Muscle layer of duodenum (tissue), 2 donors: ENCODE results near the gene GALNS.

Source experiments
- H3K27ac ChIP-seq: one replicate; pipeline ENCODE4 v1.7.0; 2013; ENCODE audit warnings: mild to moderate bottlenecking, low read length
- H3K27me3 ChIP-seq: one replicate; pipeline ENCODE4 v1.7.0; 2013; ENCODE audit warnings: low read depth, mild to moderate bottlenecking, control low read depth, low read length
- H3K36me3 ChIP-seq, 2 donors: one replicate each; pipeline ENCODE4 v1.7.0; 2013; ENCODE audit warnings: low read length in 2 of 2, control low read depth in 1 of 2, mild to moderate bottlenecking in 1 of 2; ENCODE audit not compliant: insufficient read depth in 2 of 2, control insufficient read depth in 1 of 2
- H3K4me1 ChIP-seq, 2 donors: one replicate each; pipeline ENCODE4 v1.7.0; 2013; ENCODE audit warnings: low read length in 2 of 2, mild to moderate bottlenecking in 2 of 2, control low read depth in 1 of 2, moderate library complexity in 1 of 2; ENCODE audit not compliant: insufficient read depth in 2 of 2, control insufficient read depth in 1 of 2
- H3K4me3 ChIP-seq, 2 donors: one replicate each; pipeline ENCODE4 v1.7.0; 2013; ENCODE audit warnings: low read length in 2 of 2, low read depth in 1 of 2, mild to moderate bottlenecking in 1 of 2
- H3K9me3 ChIP-seq, 2 donors: one replicate each; pipeline ENCODE4 v1.7.0; 2013; ENCODE audit warnings: low read length in 2 of 2, control low read depth in 1 of 2, mild to moderate bottlenecking in 1 of 2; ENCODE audit not compliant: control insufficient read depth in 1 of 2
- donor health status: healthy.

The GALNS gene

DNA sequence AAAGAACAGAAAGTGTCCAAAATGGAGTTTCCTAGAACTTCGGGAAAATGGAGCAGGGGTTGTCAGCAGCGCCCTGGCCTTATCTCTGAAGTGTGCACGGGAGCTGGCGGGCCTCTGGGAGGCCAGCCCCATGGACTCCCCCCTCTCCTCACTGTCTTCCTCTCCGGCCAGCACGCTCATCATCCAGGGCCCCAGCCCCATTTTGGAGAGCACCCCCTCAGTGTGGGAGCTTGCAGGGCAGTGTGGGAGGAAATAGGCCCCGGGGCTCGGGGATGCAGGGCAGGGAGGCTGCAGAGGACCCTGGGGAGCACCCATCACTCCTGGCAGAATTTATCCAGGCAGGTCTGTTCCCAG lies 14.6 kb upstream of the GALNS start:
- H3K4me3 ChIP-seq: no peak overlapping the region
- no peaks in the 10 kb centered on the region for H3K27me3 ChIP-seq
- no peaks in the 10 kb centered on the region for H3K9me3 ChIP-seq

DNA sequence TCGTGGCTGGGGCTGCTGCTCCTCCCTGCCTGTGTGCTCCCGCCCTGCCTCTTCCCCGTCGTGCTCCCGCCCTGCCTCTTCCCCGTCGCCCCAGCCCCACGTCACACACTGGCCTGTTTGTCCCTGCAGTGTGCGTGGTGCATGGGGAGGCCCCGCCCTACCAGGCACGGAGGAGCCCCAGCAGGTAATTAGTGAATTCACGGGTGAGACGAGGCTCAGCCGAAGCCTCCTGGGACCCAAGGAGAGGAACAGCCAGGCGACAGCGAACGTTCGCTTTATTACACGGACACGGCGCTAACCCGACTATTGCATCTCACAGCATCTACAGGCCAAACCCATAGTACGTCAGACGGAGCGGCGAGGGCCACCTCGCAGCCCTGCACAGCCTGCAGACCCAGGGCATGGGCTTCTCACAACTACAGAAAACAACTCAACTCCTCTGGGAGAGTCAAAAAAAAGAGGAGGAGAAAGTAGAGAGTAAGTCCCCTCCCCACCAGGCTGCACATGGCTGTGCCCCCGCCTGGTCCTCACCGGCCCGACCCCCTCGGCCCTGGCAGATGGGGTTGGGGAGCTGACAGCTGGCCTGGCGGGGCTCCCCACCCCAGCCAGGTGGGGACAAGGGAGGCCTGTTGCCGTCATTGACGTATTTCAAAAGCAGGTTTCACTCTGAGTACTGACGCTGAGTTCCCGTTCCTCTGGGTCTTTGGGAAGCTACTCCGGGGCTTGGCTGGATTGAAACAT lies 14.0 kb upstream of the GALNS start:
- H3K36me3 ChIP-seq: no peaks in the 10 kb centered on the region
- H3K27me3 ChIP-seq: no peaks in the 10 kb centered on the region
- peak overlapping the region in 1 of 2 donors; percentile 37 for H3K4me3 ChIP-seq
- H3K4me1 ChIP-seq: no peaks in the 10 kb centered on the region
- no peaks in the 10 kb centered on the region for H3K9me3 ChIP-seq
- H3K27ac ChIP-seq: no peak overlapping the region

More for the DNA sequence above, 14.6 kb upstream of the GALNS start:
- H3K27ac ChIP-seq: no peak overlapping the region
- no peaks in the 10 kb centered on the region for H3K36me3 ChIP-seq
- H3K4me1 ChIP-seq: no peaks in the 10 kb centered on the region

DNA sequence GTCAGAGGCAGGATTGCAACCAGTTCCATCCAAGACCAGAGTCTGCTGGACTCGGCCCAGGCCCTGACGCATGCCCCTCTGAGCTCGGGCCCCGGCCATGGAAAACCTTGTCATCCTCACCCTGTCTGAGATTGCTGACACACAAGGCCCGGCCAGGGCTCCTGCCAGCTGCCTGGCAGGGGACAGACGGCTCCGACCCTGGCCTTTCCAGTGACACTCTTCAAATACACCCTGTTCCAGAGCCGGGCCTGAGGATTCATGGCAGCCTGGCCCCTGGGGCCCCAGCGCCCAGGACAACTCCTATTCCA lies 12.9 kb upstream of the GALNS start:
- no peak overlapping the region for H3K27ac ChIP-seq
- H3K27me3 ChIP-seq: no peaks in the 10 kb centered on the region

DNA sequence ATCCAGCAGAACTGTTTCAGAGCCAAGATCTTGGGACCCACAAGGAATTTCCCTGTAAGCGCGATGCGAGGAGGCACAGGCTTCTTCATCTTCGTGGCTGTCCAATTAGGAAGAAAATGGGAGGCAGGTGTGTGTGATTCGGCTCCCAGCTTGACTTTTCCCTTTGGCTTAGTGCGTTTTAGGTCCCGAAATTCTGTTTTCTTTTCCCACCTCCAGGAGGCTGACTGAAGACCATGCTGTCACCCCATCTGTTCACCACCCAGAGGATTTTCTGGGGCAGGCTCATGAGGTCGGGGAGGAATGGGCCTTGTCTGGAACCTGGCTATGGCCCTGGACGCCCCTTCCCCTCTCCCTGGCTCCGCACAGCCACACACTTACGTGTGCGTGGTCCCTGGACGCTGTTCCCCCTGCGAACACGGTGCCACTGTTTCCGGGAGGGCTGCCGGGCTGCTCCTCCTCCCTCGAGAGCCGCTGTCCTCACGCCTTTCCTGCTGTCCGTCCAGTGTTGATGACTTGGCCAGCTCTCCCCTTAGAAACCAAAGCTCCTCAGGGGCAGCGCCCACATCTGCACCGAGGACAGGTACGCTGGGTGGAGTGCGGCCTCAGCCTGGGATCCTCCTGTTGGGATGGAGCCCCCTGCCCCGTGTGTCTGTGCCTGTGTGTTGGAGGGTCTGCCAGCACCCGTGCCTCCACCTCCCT lies 12.4 kb upstream of the GALNS start:
- H3K27ac ChIP-seq: no peak overlapping the region

More for the DNA sequence above, 12.9 kb upstream of the GALNS start:
- Histone ChIP-seq H3K4me1 (no peaks in the 10 kb centered on the region), H3K36me3 (no peaks in the 10 kb centered on the region), H3K4me3 (no peak overlapping the region), H3K9me3 (no peaks in the 10 kb centered on the region)

DNA sequence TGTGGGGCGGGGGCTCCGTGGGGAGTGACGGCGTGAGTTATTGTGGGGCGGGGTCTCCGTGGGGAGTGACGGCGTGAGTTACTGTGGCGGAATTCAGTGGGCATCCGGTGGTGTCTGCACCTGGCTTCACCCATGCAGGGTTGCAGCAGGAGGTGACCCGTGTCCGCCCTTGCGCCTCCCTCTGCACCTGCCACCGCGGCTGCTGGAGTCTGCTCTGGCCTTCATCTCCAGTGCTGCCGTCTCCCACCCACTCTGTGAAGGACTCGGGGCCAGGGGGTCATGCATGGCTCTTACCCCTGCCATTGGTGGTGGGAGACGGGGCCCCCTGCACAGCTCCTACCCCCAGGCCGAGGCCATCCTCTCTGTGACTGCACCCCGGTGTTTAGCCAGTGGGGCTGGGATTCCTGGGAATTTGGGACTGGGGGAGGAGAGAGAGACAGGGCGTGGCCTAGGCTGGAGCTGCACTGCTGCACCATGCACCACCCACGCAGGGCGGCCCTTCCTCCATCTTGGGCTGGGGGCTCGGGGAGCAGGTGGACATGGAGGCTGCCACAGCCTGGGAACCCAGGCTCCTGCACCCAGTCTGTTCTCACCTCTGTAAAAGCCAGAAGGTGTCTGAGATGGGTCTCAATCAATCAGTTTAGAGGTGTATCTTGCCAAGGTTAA lies 11.0 kb upstream of the GALNS start:
- no peak overlapping the region for H3K4me3 ChIP-seq
- H3K27ac ChIP-seq: no peak overlapping the region
- H3K27me3 ChIP-seq: no peaks in the 10 kb centered on the region
- peaks cover 2 to 6% of the 10 kb centered on the region in 2 donors for H3K36me3 ChIP-seq
- no peaks in the 10 kb centered on the region for H3K9me3 ChIP-seq
- no peaks in the 10 kb centered on the region for H3K4me1 ChIP-seq

More for the DNA sequence above, 12.4 kb upstream of the GALNS start:
- Histone ChIP-seq H3K27me3 (no peaks in the 10 kb centered on the region), H3K36me3 (no peaks in the 10 kb centered on the region), H3K4me1 (no peaks in the 10 kb centered on the region), H3K9me3 (no peaks in the 10 kb centered on the region), H3K4me3 (no peak overlapping the region)

DNA sequence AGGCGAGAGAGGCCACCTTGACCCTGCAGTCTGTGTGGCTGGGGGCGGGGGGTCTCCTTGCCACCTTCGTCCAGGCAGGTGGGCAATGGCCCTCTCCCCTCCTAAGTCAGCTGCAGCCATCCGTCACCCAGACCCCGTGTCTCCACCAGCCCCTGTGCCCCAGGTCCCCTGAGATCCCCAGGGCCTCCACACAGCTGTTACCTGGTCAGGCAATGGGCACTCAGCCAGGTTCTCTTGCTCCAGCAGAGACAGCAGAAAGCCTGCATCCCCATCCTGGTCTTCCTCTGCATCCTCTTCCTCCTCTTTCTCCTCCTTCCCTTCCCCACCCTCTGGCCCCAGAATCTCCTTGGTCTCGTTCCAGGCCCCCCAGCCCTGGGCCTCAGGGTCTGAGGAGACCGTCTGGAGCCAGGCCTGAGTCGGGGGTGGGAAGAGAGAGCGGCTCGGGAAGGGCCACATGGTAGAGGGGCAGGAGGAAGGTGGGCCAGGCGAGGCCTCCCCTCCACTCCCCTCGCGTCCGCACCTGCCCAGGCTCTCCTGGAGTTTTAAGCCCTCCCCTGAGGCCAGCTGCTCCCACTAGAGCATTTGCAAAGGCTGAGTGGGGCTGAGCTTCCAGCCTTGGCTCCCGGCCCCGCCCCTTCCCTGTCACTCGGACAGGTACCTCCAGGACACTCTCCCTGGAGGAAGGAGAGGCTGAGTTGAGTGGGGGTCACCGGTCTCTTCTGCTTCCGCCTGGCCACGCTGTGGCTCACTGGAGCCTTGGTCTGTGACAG lies 9.6 kb upstream of the GALNS start, which contains the start of gene PABPN1L:
Gene PABPN1L, minus strand, starts transcription at position 510 of the 770 bp plus-strand sequence. Its CDS starts 54 bp downstream, at position 456.
- Histone ChIP-seq H3K27me3 (no peaks in the 10 kb centered on the region), H3K27ac (no peak within 1 kb of the TSS), H3K9me3 (no peaks in the 10 kb centered on the region), H3K36me3 (peaks cover 9 to 20% of the 10 kb centered on the region in 2 donors), H3K4me1 (no peaks in the 10 kb centered on the region), H3K4me3 (no peak within 1 kb of the TSS)

DNA sequence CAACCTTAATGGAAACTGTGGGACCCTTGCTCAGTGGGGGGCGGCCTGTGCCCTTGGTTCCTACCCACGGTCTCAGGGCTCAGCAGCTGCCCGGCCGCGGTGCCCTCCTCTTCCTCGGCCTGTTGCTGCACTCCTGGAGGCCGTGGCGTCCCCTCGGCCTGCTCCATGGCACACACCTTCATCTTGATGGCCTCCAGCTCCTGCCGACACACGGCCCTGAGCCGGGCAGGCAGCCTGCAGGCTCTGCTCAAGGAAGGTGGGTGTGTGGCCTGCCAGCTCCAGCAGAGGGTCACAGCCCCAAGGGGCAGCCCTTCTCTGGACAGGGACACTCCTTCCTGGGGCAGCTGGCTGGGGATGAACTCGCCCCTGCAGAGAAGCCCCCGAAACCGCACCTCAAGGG lies 9.0 kb upstream of the GALNS start:
- Histone ChIP-seq H3K36me3 (peaks cover 13 to 26% of the 10 kb centered on the region in 2 donors), H3K4me1 (no peaks in the 10 kb centered on the region), H3K27ac (no peak overlapping the region), H3K9me3 (no peaks in the 10 kb centered on the region), H3K4me3 (no peak overlapping the region), H3K27me3 (no peaks in the 10 kb centered on the region)

DNA sequence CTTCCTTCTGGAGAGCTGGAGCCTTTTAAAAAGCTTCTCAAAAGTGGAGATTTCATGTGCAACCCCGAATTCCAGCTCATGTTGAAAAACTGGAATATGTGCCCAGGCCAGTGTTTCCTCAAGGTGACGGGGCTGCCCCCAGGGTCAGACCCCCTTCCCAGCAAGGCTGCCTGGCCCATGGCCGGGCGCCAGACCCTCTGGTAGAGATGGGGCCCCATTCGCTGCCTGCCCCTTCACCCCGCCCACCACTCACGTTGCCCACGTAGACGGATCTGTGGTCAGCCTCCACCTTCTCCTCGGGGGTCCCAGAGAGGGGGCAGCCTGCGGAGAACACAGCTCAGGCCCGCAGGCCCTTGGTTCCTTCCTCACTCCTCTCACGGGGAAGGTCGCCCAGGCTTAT lies 8.6 kb upstream of the GALNS start:
- Histone ChIP-seq H3K27ac (no peak overlapping the region), H3K4me1 (no peaks in the 10 kb centered on the region), H3K27me3 (no peaks in the 10 kb centered on the region), H3K4me3 (no peak overlapping the region), H3K9me3 (no peaks in the 10 kb centered on the region), H3K36me3 (peaks cover 16 to 30% of the 10 kb centered on the region in 2 donors)

DNA sequence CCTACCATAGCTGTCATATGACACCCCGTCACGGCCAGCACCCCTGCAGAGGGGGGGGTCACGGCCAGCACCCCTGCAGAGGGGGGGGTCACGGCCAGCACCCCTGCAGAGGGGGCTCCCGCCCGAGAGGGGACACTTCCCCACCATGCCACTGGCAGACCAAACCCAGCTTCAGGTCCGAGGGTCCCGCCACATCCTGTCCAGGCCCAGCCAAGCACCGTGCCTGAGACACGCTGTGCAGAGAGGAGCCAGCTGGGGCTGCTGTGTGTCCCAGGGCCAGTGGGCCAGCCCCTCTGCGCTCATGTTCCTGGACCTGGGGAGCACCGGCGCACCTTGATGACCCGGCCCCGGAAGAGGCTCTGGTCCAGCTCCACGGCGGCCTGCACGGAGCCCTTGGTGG lies 7.8 kb upstream of the GALNS start:
- H3K9me3 ChIP-seq: no peaks in the 10 kb centered on the region
- no peaks in the 10 kb centered on the region for H3K4me1 ChIP-seq
- no peak overlapping the region for H3K27ac ChIP-seq
- H3K4me3 ChIP-seq: no peak overlapping the region
- peaks cover 24 to 38% of the 10 kb centered on the region in 2 donors for H3K36me3 ChIP-seq
- H3K27me3 ChIP-seq: no peaks in the 10 kb centered on the region

DNA sequence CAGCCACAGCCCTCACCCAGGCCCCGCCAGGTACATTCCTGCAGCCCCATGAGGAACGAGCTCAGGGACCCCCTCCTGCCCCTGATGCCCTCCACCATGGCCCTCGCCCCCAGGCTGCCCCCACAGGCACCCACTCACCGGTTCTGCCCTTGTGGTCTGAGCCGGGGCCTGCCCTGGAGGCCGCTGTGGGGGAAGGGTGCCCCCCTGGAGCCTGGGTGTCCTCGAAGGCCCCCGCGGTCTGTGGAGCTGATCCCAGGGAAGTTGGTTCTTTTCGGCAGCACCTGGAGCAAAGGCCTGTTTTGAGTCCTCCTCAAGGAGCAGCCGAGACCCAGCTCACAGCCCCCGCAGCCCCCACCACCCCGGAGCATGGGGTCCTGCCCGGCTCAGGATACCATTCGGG lies 7.4 kb upstream of the GALNS start:
- Histone ChIP-seq H3K36me3 (peaks cover 25 to 42% of the 10 kb centered on the region in 2 donors), H3K27me3 (no peaks in the 10 kb centered on the region), H3K4me3 (no peak overlapping the region), H3K4me1 (no peaks in the 10 kb centered on the region), H3K27ac (no peak overlapping the region), H3K9me3 (no peaks in the 10 kb centered on the region)

DNA sequence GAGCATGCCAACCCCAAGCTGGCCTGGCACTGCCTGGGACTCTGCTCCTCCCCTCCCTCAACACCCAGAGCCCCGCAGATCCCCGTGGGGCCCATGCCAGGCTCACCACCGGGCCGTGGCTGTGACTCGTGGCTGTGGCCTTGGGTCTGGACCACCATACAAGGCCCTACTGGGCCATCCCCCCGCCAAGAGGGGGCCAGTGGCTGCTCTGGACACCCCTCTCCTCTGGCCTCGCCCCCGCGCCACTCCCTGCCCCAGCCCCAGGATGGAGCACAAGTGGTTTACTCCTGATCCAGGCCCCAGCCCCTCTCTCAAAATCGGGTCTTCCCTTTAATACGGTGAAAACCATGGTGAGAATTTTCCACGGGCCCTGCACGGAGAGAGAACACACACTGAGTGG lies 6.7 kb upstream of the GALNS start:
- no peaks in the 10 kb centered on the region for H3K27me3 ChIP-seq
- peaks cover 25 to 47% of the 10 kb centered on the region in 2 donors for H3K36me3 ChIP-seq
- H3K27ac ChIP-seq: no peak overlapping the region

More for the DNA sequence above, 6.7 kb upstream of the GALNS start:
- Histone ChIP-seq H3K4me1 (peaks cover 0 to 2% of the 10 kb centered on the region in 2 donors), H3K9me3 (no peaks in the 10 kb centered on the region), H3K4me3 (no peak overlapping the region)
